HL-60/S4 treated with retinoic acid at 250 ng/mL for 4 days and 3 days (cell line): Measurements from ENCODE around the gene ADGRG6.

Experiments used
- in situ Hi-C: fragments of 300-500 bp; cut with MboI; formaldehyde crosslinking; loops from 2 replicates; pipeline ENCODE4 v1.7.0; 2022; ENCODE audit warnings: low sequenced_read_pairs

The ADGRG6 gene

GRCh38 chr6:142374091-142374770, 72.4 kb downstream of the ADGRG6 start:
- in situ Hi-C loops = no loop called here

- in situ Hi-C loops = loop anchor here (25.0 kb wide), 1 partner anchor 213 kb away; no protein-coding TSS in a partner anchor
Observed at GRCh38 chr6:142374965-142375733, 73.3 kb downstream of the ADGRG6 start.

- in situ Hi-C loops = loop anchor here (25.0 kb wide), 1 partner anchor 214 kb away; no protein-coding TSS in a partner anchor
Observed at GRCh38 chr6:142376115-142376514, 74.3 kb downstream of the ADGRG6 start.

- in situ Hi-C loops = loop anchor here (25.0 kb wide), 1 partner anchor 215 kb away; no protein-coding TSS in a partner anchor
Observed at GRCh38 chr6:142376800-142377496, 75.1 kb downstream of the ADGRG6 start.

- in situ Hi-C loops = loop anchor here (25.0 kb wide), 1 partner anchor 215 kb away; no protein-coding TSS in a partner anchor
Observed at GRCh38 chr6:142377497-142377848, 75.7 kb downstream of the ADGRG6 start.

GRCh38 chr6:142378138-142378875, 76.5 kb downstream of the ADGRG6 start:
- in situ Hi-C loops = loop anchor here (25.0 kb wide), 1 partner anchor 216 kb away; no protein-coding TSS in a partner anchor

GRCh38 chr6:142380626-142381025, 78.8 kb downstream of the ADGRG6 start:
- in situ Hi-C loops = loop anchor here (25.0 kb wide), 1 partner anchor 218 kb away; no protein-coding TSS in a partner anchor

GRCh38 chr6:142381181-142381580, 79.4 kb downstream of the ADGRG6 start:
- in situ Hi-C loops = loop anchor here (25.0 kb wide), 1 partner anchor 219 kb away; no protein-coding TSS in a partner anchor

- in situ Hi-C loops = loop anchor here (25.0 kb wide), 1 partner anchor 220 kb away; no protein-coding TSS in a partner anchor
Observed at GRCh38 chr6:142381845-142382378, 80.1 kb downstream of the ADGRG6 start.

GRCh38 chr6:142384519-142385254, 82.9 kb downstream of the ADGRG6 start:
- in situ Hi-C loops = loop anchor here (25.0 kb wide), 1 partner anchor 222 kb away; no protein-coding TSS in a partner anchor

- in situ Hi-C loops = loop anchor here (25.0 kb wide), 1 partner anchor 223 kb away; no protein-coding TSS in a partner anchor
Observed at GRCh38 chr6:142385352-142385751, 83.5 kb downstream of the ADGRG6 start.

- in situ Hi-C loops = loop anchor here (25.0 kb wide), 1 partner anchor 224 kb away; no protein-coding TSS in a partner anchor
Observed at GRCh38 chr6:142386657-142387056, 84.8 kb downstream of the ADGRG6 start.

GRCh38 chr6:142387997-142388815, 86.4 kb downstream of the ADGRG6 start:
- in situ Hi-C loops = loop anchor here (25.0 kb wide), 1 partner anchor 226 kb away; no protein-coding TSS in a partner anchor

GRCh38 chr6:142395266-142395665, 93.5 kb downstream of the ADGRG6 start:
- in situ Hi-C loops = loop anchor here (25.0 kb wide), 1 partner anchor 233 kb away; no protein-coding TSS in a partner anchor

- in situ Hi-C loops = loop anchor here (25.0 kb wide), 1 partner anchor 233 kb away; no protein-coding TSS in a partner anchor
Observed at GRCh38 chr6:142395768-142396231, 94.0 kb downstream of the ADGRG6 start.

- in situ Hi-C loops = loop anchor here (25.0 kb wide), 1 partner anchor 236 kb away; no protein-coding TSS in a partner anchor
Observed at GRCh38 chr6:142398353-142398752, 96.5 kb downstream of the ADGRG6 start.

GRCh38 chr6:142399739-142400138, 97.9 kb downstream of the ADGRG6 start:
- in situ Hi-C loops = loop anchor here (25.0 kb wide), 1 partner anchor 237 kb away; no protein-coding TSS in a partner anchor

GRCh38 chr6:142400495-142400894, 98.7 kb downstream of the ADGRG6 start:
- in situ Hi-C loops = no loop called here
